Stimulated activated CD8-positive, alpha-beta memory T cell treated with anti-CD3 and anti-CD28 coated beads, Interleukin-4, amount 100 ng/mL, for 24 hours (primary cell): ENCODE data around the gene FBRSL1.
"Not testable (repeated sequence)": the region's sequence is repeated elsewhere in the genome, so short reads cannot be mapped to it uniquely, and the experiment has no call there.

Source experiments
- DNase-seq: peaks from one replicate; pipeline ENCODE4 v3.0.0-alpha.2; 2020; ENCODE audit warnings: low read depth

Gene FBRSL1

DNA sequence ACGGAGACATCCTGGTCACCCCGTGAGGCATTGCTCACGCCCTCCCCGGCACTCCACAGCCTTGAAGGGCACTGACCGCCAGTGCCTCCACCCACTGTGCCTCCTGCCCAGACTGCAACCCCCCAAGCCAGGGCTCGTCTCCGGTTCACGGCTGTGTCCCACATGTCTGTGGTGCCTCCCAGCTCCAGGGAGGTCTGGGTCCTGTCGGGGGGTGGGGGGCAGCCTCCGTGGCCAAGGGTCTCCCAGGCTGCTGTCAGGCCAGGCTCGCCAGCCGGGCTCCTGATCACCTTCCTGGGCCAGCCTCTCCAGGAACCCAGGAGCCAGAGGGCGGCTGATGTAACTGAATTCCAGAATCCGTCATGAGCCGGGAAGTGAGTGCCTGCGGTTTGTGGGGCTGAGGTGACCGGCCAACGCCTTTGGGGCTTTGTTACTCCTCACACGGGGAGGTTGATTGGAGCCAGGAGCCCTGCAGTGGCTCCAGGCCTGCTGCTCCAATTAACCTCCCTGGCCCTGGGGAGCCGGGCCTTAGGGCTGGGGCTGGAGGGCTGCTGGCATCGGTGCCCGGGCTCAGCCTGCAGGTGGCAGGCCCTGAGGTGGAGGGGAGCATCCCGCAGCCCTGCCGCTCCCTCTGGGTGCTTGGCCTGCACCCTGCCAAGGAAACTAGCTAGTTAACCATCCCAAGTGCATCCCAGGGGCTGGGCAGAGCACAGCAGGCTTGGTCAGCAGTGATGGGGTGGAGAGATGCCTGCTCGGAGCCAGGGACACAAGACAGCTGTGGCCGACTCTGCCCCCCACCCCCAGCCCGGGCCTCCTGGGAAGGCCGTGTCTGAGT lies 36.4 kb upstream of the FBRSL1 start:
- no peak for DNase-seq

DNA sequence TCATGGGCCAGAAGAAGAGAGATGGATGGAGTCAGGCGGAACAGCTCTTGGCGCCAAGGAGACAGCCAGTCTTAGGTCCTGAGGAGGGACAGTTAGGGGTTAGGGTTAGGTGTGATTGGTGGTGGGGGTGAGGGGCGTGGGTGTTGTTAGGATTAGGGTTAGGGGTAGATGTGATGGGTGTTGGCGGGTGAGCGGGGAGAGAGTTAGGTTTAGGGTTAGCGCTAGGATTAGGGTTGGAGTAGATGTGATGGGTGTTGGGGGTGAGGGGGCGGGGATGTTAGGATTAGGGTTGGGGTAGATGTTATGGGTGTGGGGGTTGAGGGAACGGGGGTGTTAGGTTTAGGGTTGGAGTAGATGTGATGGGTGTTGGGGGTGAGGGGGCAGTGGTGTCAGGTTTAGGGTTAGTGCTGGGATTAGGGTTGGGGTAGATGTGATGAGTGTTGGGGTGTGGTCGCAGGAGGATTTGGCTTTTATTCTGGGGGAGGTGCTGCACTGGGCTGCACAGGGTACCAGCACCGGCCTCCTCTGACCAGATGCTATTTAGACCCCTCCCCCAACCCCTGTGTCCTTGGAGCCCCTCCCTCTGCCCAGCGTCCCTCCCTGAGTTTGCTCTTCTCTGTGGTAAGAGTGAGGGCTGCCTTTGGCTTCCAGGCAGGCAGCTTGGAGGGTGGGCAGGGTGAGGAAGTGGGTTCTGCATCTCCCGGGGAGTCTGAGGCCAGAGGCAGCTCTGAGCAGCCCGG lies 35.6 kb upstream of the FBRSL1 start:
- no peak for DNase-seq

GRCh38 chr12:132454933-132455418 lies 35.0 kb upstream of the FBRSL1 start:
- DNase-seq: no peak

- DNase-seq: no peak
These were observed 34.4 kb upstream of the FBRSL1 start for GRCh38 chr12:132455565-132455964.

- DNase-seq: no peak
These were observed 33.6 kb upstream of the FBRSL1 start for GRCh38 chr12:132456186-132456943.

- DNase-seq: no peak
These were observed 32.9 kb upstream of the FBRSL1 start for GRCh38 chr12:132456944-132457495.

GRCh38 chr12:132458441-132458840 lies 31.5 kb upstream of the FBRSL1 start:
- no peak for DNase-seq

GRCh38 chr12:132458846-132459641 lies 30.9 kb upstream of the FBRSL1 start:
- DNase-seq: no peak

- no peak for DNase-seq
These were observed 29.4 kb upstream of the FBRSL1 start for GRCh38 chr12:132460571-132460970.

DNA sequence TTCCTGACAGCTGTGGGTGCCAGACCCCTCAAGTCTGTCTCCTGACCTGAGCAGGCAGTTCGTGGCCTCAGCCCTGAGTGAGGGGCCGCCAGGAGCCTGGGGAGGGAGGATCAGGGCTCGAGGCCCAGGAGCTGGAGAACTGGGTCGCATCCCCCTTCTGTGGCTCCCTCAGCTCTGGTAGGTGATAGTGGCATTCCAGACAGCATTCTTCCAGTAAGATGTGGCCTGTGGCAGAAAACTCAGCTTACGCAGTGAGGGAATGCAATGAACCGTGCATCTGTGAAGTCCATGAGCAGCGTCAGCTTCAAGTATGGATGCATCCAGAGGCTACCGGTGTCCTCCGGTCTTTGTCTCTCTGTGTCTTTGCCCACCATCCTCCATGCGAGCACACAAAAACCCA lies 28.4 kb upstream of the FBRSL1 start:
- no peak for DNase-seq

- no peak for DNase-seq
These were observed 27.2 kb upstream of the FBRSL1 start for GRCh38 chr12:132462788-132463187.

DNA sequence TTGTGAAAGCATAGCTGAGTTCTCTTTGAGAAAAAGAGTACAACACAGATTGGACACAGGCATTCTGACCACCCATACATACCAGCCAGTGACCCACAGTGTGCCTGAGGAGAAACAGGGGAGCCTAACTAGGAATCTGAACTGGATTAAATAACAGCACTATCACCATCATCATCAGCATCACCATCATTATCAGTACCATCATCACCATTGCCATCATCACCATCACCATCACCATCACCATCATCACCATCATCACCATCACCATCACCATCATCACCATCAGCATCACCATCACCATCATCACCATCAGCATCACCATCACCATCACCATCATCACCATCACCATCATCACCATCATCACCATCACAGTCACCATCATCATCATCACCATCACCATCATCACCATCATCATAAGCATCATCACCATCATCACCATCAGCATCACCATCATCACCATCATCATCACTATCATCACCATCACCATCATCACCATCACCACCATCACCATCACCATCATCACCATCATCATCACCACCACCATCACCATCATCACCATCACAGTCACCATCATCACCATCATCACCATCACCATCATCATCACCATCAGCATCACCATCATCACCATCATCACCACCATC lies 26.5 kb upstream of the FBRSL1 start:
- DNase-seq: not testable (repeated sequence)

- DNase-seq: not testable (repeated sequence)
These were observed 25.6 kb upstream of the FBRSL1 start for GRCh38 chr12:132464304-132464703.

GRCh38 chr12:132464820-132465219 lies 25.1 kb upstream of the FBRSL1 start:
- DNase-seq: no peak

- no peak for DNase-seq
These were observed 24.4 kb upstream of the FBRSL1 start for GRCh38 chr12:132465269-132466190.

GRCh38 chr12:132466241-132467201 lies 23.4 kb upstream of the FBRSL1 start:
- DNase-seq: no peak

DNA sequence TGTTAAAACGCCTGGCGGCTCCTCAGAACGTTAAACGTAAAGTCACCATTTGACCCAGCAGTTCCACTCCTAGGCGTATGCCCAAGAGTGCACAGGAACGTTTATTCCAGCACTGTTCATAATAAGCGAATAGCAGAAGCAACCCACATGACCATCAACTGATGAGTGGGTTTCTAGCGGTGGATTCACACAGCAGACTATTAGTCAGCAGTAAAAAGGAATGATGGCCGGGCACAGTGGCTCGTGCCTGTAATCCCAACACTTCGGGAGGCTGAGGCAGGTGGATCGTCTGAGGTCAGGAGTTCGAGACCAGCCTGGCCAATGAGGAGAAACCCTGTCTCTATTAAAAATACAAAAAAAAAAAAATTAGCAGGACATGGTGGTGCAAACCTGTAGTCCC lies 22.4 kb upstream of the FBRSL1 start:
- DNase-seq: no peak

DNA sequence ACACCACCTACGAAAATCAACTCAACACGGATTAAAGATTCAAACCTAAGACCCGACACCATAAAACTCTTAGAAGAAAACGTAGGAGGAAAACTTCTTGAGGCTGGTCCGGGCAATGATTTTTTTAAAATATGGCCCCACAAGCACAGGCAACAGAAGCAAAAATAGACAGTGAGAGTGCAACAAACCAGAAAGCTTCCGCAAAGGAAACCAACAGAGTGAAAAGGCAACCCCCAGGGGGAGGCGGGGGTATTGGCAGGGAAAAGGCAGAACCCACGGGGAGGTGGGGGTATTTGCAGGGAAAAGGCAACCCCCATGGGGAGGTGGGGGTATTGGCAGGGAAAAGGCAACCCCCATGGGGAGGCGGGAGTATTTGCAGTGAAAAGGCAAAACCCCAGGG lies 20.5 kb upstream of the FBRSL1 start:
- DNase-seq: no peak

GRCh38 chr12:132470397-132470796 lies 19.6 kb upstream of the FBRSL1 start:
- no peak for DNase-seq
